ENCODE results near the gene ZBTB17.
"Not testable (repeated sequence)": the region's sequence is repeated elsewhere in the genome, so short reads cannot be mapped to it uniquely, and the experiment has no call there.

ZBTB17 gene

GRCh38 chr1:15931401-15931800 is 44.5 kb downstream of the ZBTB17 start:
- WGBS, 2 experiments (ENCODE audit: insufficient coverage in 2 of 2), result 96 to 100% methylated on average over 11 of the region's 11 CpGs
- no peak overlapping the region for H3K27ac ChIP-seq (ENCODE audit: low read depth, low read length, severe bottlenecking)
- H3K36me3 ChIP-seq (ENCODE audit: control insufficient read depth, insufficient read depth, low read length), result peaks cover 96% of the 10 kb centered on the region
- H3K4me3 ChIP-seq (ENCODE audit: extremely low read depth, insufficient read depth, low read length, poor library complexity, severe bottlenecking), result no peak overlapping the region
- H3K9me3 ChIP-seq (ENCODE audit: control insufficient read depth, low read length), result no peaks in the 10 kb centered on the region
- no peaks in the 10 kb centered on the region for H3K4me1 ChIP-seq (ENCODE audit: control insufficient read depth, insufficient read depth, low read length, poor library complexity, severe bottlenecking)

- 95 to 100% methylated on average over 15 to 16 of the region's 17 CpGs for WGBS, 2 experiments (ENCODE audit: insufficient coverage in 2 of 2)
- Histone ChIP-seq H3K27ac (ENCODE audit: low read depth, low read length, severe bottlenecking) (no peak overlapping the region), H3K4me1 (ENCODE audit: control insufficient read depth, insufficient read depth, low read length, poor library complexity, severe bottlenecking) (no peaks in the 10 kb centered on the region), H3K4me3 (ENCODE audit: extremely low read depth, insufficient read depth, low read length, poor library complexity, severe bottlenecking) (no peak overlapping the region), H3K36me3 (ENCODE audit: control insufficient read depth, insufficient read depth, low read length) (peaks cover 97% of the 10 kb centered on the region), H3K9me3 (ENCODE audit: control insufficient read depth, low read length) (no peaks in the 10 kb centered on the region)
These were observed 46.6 kb downstream of the ZBTB17 start for GRCh38 chr1:15928971-15929965.

GRCh38 chr1:15926448-15926847 is 49.5 kb downstream of the ZBTB17 start:
- H3K4me3 ChIP-seq (ENCODE audit: extremely low read depth, insufficient read depth, low read length, poor library complexity, severe bottlenecking); H3K27ac ChIP-seq (ENCODE audit: low read depth, low read length, severe bottlenecking); H3K9me3 ChIP-seq (ENCODE audit: control insufficient read depth, low read length); H3K4me1 ChIP-seq (ENCODE audit: control insufficient read depth, insufficient read depth, low read length, poor library complexity, severe bottlenecking): not testable (repeated sequence)
- 93 to 100% methylated on average over 3 of the region's 8 CpGs for WGBS, 2 experiments (ENCODE audit: insufficient coverage in 2 of 2)
- peaks cover 88% of the 10 kb centered on the region for H3K36me3 ChIP-seq (ENCODE audit: control insufficient read depth, insufficient read depth, low read length)

- Histone ChIP-seq H3K9me3 (ENCODE audit: control insufficient read depth, low read length) (no peaks in the 10 kb centered on the region), H3K36me3 (ENCODE audit: control insufficient read depth, insufficient read depth, low read length) (peaks cover 72% of the 10 kb centered on the region), H3K27ac (ENCODE audit: low read depth, low read length, severe bottlenecking) (no peak overlapping the region), H3K4me1 (ENCODE audit: control insufficient read depth, insufficient read depth, low read length, poor library complexity, severe bottlenecking) (peaks cover 13% of the 10 kb centered on the region), H3K4me3 (ENCODE audit: extremely low read depth, insufficient read depth, low read length, poor library complexity, severe bottlenecking) (no peak overlapping the region)
- WGBS, 2 experiments (ENCODE audit: insufficient coverage in 2 of 2), result 100% methylated on average over 1 of the region's 2 CpGs; no CpG with 5 or more reads in 1 of the 2 experiments
These were observed 52.7 kb downstream of the ZBTB17 start for GRCh38 chr1:15923241-15923640.

GRCh38 chr1:15918962-15919715 is 56.8 kb downstream of the ZBTB17 start:
- Histone ChIP-seq H3K9me3 (ENCODE audit: control insufficient read depth, low read length) (no peaks in the 10 kb centered on the region), H3K27ac (ENCODE audit: low read depth, low read length, severe bottlenecking) (no peak overlapping the region), H3K4me1 (ENCODE audit: control insufficient read depth, insufficient read depth, low read length, poor library complexity, severe bottlenecking) (peaks cover 13% of the 10 kb centered on the region), H3K36me3 (ENCODE audit: control insufficient read depth, insufficient read depth, low read length) (peaks cover 58% of the 10 kb centered on the region), H3K4me3 (ENCODE audit: extremely low read depth, insufficient read depth, low read length, poor library complexity, severe bottlenecking) (no peak overlapping the region)
- 90 to 93% methylated on average over 6 to 7 of the region's 11 CpGs for WGBS, 2 experiments (ENCODE audit: insufficient coverage in 2 of 2)

- H3K9me3 ChIP-seq (ENCODE audit: control insufficient read depth, low read length), result no peaks in the 10 kb centered on the region
- peaks cover 68% of the 10 kb centered on the region for H3K36me3 ChIP-seq (ENCODE audit: control insufficient read depth, insufficient read depth, low read length)
- WGBS, 2 experiments (ENCODE audit: insufficient coverage in 2 of 2), result 72 to 74% methylated on average over 5 to 6 of the region's 7 CpGs
- H3K4me3 ChIP-seq (ENCODE audit: extremely low read depth, insufficient read depth, low read length, poor library complexity, severe bottlenecking), result no peak overlapping the region
- H3K4me1 ChIP-seq (ENCODE audit: control insufficient read depth, insufficient read depth, low read length, poor library complexity, severe bottlenecking), result peaks cover 8% of the 10 kb centered on the region
- no peak overlapping the region for H3K27ac ChIP-seq (ENCODE audit: low read depth, low read length, severe bottlenecking)
These were observed 59.0 kb downstream of the ZBTB17 start for GRCh38 chr1:15916916-15917315.

GRCh38 chr1:15916417-15916816 is 59.5 kb downstream of the ZBTB17 start:
- Histone ChIP-seq H3K4me3 (ENCODE audit: extremely low read depth, insufficient read depth, low read length, poor library complexity, severe bottlenecking) (no peak overlapping the region), H3K27ac (ENCODE audit: low read depth, low read length, severe bottlenecking) (no peak overlapping the region), H3K36me3 (ENCODE audit: control insufficient read depth, insufficient read depth, low read length) (peaks cover 68% of the 10 kb centered on the region), H3K9me3 (ENCODE audit: control insufficient read depth, low read length) (no peaks in the 10 kb centered on the region), H3K4me1 (ENCODE audit: control insufficient read depth, insufficient read depth, low read length, poor library complexity, severe bottlenecking) (peaks cover 8% of the 10 kb centered on the region)
- WGBS, 2 experiments (ENCODE audit: insufficient coverage in 2 of 2), result 90% methylated on average over 2 of the region's 4 CpGs; no CpG with 5 or more reads in 1 of the 2 experiments

GRCh38 chr1:15915991-15916390 is 59.9 kb downstream of the ZBTB17 start:
- peaks cover 8% of the 10 kb centered on the region for H3K4me1 ChIP-seq (ENCODE audit: control insufficient read depth, insufficient read depth, low read length, poor library complexity, severe bottlenecking)
- H3K27ac ChIP-seq (ENCODE audit: low read depth, low read length, severe bottlenecking), result peak overlapping the region; percentile 14
- H3K9me3 ChIP-seq (ENCODE audit: control insufficient read depth, low read length), result no peaks in the 10 kb centered on the region
- peaks cover 68% of the 10 kb centered on the region for H3K36me3 ChIP-seq (ENCODE audit: control insufficient read depth, insufficient read depth, low read length)
- no peak overlapping the region for H3K4me3 ChIP-seq (ENCODE audit: extremely low read depth, insufficient read depth, low read length, poor library complexity, severe bottlenecking)
- WGBS, 2 experiments (ENCODE audit: insufficient coverage in 2 of 2), result no CpG with 5 or more reads among the region's 4 CpGs

- 80 to 100% methylated on average over 1 of the region's 3 CpGs for WGBS, 2 experiments (ENCODE audit: insufficient coverage in 2 of 2)
- H3K4me3 ChIP-seq (ENCODE audit: extremely low read depth, insufficient read depth, low read length, poor library complexity, severe bottlenecking); H3K4me1 ChIP-seq (ENCODE audit: control insufficient read depth, insufficient read depth, low read length, poor library complexity, severe bottlenecking); H3K27ac ChIP-seq (ENCODE audit: low read depth, low read length, severe bottlenecking); H3K9me3 ChIP-seq (ENCODE audit: control insufficient read depth, low read length): not testable (repeated sequence)
- H3K36me3 ChIP-seq (ENCODE audit: control insufficient read depth, insufficient read depth, low read length), result peaks cover 69% of the 10 kb centered on the region
These were observed 62.3 kb downstream of the ZBTB17 start for GRCh38 chr1:15913607-15914006.

GRCh38 chr1:15911927-15912326 is 64.0 kb downstream of the ZBTB17 start:
- Histone ChIP-seq H3K9me3 (ENCODE audit: control insufficient read depth, low read length) (no peaks in the 10 kb centered on the region), H3K27ac (ENCODE audit: low read depth, low read length, severe bottlenecking) (no peak overlapping the region), H3K36me3 (ENCODE audit: control insufficient read depth, insufficient read depth, low read length) (peaks cover 72% of the 10 kb centered on the region), H3K4me3 (ENCODE audit: extremely low read depth, insufficient read depth, low read length, poor library complexity, severe bottlenecking) (no peak overlapping the region), H3K4me1 (ENCODE audit: control insufficient read depth, insufficient read depth, low read length, poor library complexity, severe bottlenecking) (no peaks in the 10 kb centered on the region)
- 100% methylated on average over 2 of the region's 2 CpGs; no CpG with 5 or more reads in 1 of the 2 experiments for WGBS, 2 experiments (ENCODE audit: insufficient coverage in 2 of 2)

Data from mesodermal cell (in vitro differentiated cells).